Measurements from ENCODE around the gene AMMECR1. TPM values are rescaled to one million over a fixed set of nuclear protein-coding genes. Genes with fewer than 3 reads are reported as not detected.

The AMMECR1 gene
- total RNA-seq, 2 donors from 2014 or later, result 3.7 to 4.8 TPM

DNA sequence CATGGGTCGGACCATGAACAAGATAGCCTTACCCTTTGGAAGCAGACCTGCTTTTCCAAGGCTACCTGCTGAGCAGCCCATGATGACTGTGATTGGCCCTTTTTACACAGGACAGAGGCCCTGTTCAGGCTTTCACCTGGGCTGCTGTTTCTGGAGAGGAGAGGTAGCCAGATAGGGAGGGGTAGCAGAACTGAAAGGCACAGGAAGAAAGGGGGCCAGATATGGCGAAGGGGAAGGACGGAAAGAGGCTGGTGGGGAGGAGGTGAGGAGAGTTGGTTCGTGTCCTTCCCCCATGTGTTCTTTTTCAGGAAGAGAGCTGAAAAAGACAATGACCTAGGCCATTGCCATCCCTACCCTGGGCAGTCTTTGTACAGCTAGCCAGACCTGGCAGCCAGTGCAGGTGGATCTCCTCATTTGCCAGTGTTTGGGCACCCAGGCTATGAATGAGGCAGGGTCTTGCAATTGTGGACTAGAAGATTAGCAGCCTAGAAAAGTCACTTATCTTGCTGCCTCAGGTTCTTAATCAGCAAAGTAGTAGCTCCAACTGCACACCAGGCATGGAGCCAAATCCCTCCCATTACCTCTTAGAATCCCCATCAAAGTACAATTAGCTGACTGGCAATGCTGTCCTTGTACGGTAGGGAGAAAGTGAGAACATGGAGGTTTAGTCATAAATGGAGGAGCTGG lies 139.6 kb downstream of the AMMECR1 start:
- Histone ChIP-seq H3K27me3 (replicated peaks; ENCODE audit: insufficient read depth) (no peaks in the 10 kb centered on the region), H3K4me1 (replicated peaks) (no peaks in the 10 kb centered on the region), H3K9me3 (no peaks in the 10 kb centered on the region), H3K36me3 (no peaks in the 10 kb centered on the region), H3K4me3 (no peak overlapping the region), H3K27ac (no peak overlapping the region)
- intact Hi-C loops (cut with DNase I), result loop anchor here (10.0 kb wide), 1 partner anchor 136 kb away; the partner anchor contains the start of gene AMMECR1
- 89% methylated on average over 5 of the region's 5 CpGs for WGBS
- no peak for DNase-seq (ENCODE audit: low spot score)
- TF ChIP-seq POLR2AphosphoS5 (IDR thresholded peaks at IDR 0.05), result no peak
- TF ChIP-seq, protein P1, sequence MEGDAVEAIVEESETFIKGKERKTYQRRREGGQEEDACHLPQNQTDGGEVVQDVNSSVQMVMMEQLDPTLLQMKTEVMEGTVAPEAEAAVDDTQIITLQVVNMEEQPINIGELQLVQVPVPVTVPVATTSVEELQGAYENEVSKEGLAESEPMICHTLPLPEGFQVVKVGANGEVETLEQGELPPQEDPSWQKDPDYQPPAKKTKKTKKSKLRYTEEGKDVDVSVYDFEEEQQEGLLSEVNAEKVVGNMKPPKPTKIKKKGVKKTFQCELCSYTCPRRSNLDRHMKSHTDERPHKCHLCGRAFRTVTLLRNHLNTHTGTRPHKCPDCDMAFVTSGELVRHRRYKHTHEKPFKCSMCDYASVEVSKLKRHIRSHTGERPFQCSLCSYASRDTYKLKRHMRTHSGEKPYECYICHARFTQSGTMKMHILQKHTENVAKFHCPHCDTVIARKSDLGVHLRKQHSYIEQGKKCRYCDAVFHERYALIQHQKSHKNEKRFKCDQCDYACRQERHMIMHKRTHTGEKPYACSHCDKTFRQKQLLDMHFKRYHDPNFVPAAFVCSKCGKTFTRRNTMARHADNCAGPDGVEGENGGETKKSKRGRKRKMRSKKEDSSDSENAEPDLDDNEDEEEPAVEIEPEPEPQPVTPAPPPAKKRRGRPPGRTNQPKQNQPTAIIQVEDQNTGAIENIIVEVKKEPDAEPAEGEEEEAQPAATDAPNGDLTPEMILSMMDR (IDR thresholded peaks at IDR 0.05), result no peak
- no peak for TF ChIP-seq POLR2A (IDR thresholded peaks at IDR 0.05)

GRCh38 chrX:110175696-110176095 lies 142.2 kb downstream of the AMMECR1 start:
- no peaks in the 10 kb centered on the region for H3K36me3 ChIP-seq
- DNase-seq (ENCODE audit: low spot score), result no peak
- intact Hi-C loops (cut with DNase I), result loop anchor here (10.0 kb wide), 1 partner anchor 139 kb away; the partner anchor contains the start of gene AMMECR1
- H3K9me3 ChIP-seq, result no peaks in the 10 kb centered on the region
- no peak overlapping the region for H3K27ac ChIP-seq
- no peaks in the 10 kb centered on the region for H3K27me3 ChIP-seq (replicated peaks; ENCODE audit: insufficient read depth)
- 100% methylated on average over 2 of the region's 3 CpGs for WGBS
- TF ChIP-seq POLR2AphosphoS5 (IDR thresholded peaks at IDR 0.05) (no peak), POLR2A (IDR thresholded peaks at IDR 0.05) (no peak)
- TF ChIP-seq, protein P1 (IDR thresholded peaks at IDR 0.05), result no peak
- H3K4me1 ChIP-seq (replicated peaks), result no peaks in the 10 kb centered on the region
- H3K4me3 ChIP-seq, result no peak overlapping the region

GRCh38 chrX:110175146-110175545 lies 142.7 kb downstream of the AMMECR1 start:
- intact Hi-C loops (cut with DNase I), result loop anchor here (10.0 kb wide), 1 partner anchor 140 kb away; the partner anchor contains the start of gene AMMECR1

GRCh38 chrX:110173192-110174175 lies 144.4 kb downstream of the AMMECR1 start:
- no peaks in the 10 kb centered on the region for H3K36me3 ChIP-seq
- DNase-seq (ENCODE audit: low spot score), result peak; percentile 49
- peak overlapping the region; percentile 61 to 72 for H3K27ac ChIP-seq
- intact Hi-C loops (cut with DNase I), result loop anchor here (10.0 kb wide), 1 partner anchor 141 kb away; the partner anchor contains the start of gene AMMECR1
- H3K9me3 ChIP-seq, result no peaks in the 10 kb centered on the region
- WGBS, result 38% methylated on average over 16 of the region's 19 CpGs
- no peak overlapping the region for H3K4me3 ChIP-seq
- TF ChIP-seq POLR2A (IDR thresholded peaks at IDR 0.05) (no peak), POLR2AphosphoS5 (IDR thresholded peaks at IDR 0.05) (peak; percentile 52)
- TF ChIP-seq, protein P1 (IDR thresholded peaks at IDR 0.05), result no peak
- no peaks in the 10 kb centered on the region for H3K4me1 ChIP-seq (replicated peaks)
- H3K27me3 ChIP-seq (replicated peaks; ENCODE audit: insufficient read depth), result no peaks in the 10 kb centered on the region

More at GRCh38 chrX:110175146-110175545, 142.7 kb downstream of the AMMECR1 start:
- Histone ChIP-seq H3K27ac (no peak overlapping the region), H3K4me3 (no peak overlapping the region), H3K4me1 (replicated peaks) (no peaks in the 10 kb centered on the region), H3K27me3 (replicated peaks; ENCODE audit: insufficient read depth) (no peaks in the 10 kb centered on the region), H3K36me3 (no peaks in the 10 kb centered on the region), H3K9me3 (no peaks in the 10 kb centered on the region)
- TF ChIP-seq POLR2A (IDR thresholded peaks at IDR 0.05), result no peak
- TF ChIP-seq, protein P1 (IDR thresholded peaks at IDR 0.05), result no peak
- TF ChIP-seq POLR2AphosphoS5 (IDR thresholded peaks at IDR 0.05), result no peak
- 88% methylated on average over 4 of the region's 4 CpGs for WGBS
- DNase-seq (ENCODE audit: low spot score), result no peak

Measured in prostate gland (tissue), 2 donors.